ENCODE measurements around the gene RHBDF2. TPM values are rescaled to one million over a fixed set of nuclear protein-coding genes. Genes with fewer than 3 reads are reported as not detected.

RHBDF2 gene
- total RNA-seq, 1 experiment from 2014 or later = 22.8 TPM

GRCh38 chr17:76484228-76484725, 16.9 kb downstream of the RHBDF2 start:
- no peak for DNase-seq (ENCODE audit: low read depth)

GRCh38 chr17:76481071-76481655, 20.1 kb downstream of the RHBDF2 start:
- DNase-seq (ENCODE audit: low read depth) = no peak

GRCh38 chr17:76480632-76481031, 20.6 kb downstream of the RHBDF2 start:
- DNase-seq (ENCODE audit: low read depth) = no peak

- no peak for DNase-seq (ENCODE audit: low read depth)
Measured at GRCh38 chr17:76479515-76480060, 21.6 kb downstream of the RHBDF2 start.

GRCh38 chr17:76478730-76479514, 22.3 kb downstream of the RHBDF2 start:
- no peak for DNase-seq (ENCODE audit: low read depth)

GRCh38 chr17:76478097-76478496, 23.1 kb downstream of the RHBDF2 start:
- no peak for DNase-seq (ENCODE audit: low read depth)

GRCh38 chr17:76477576-76477975, 23.6 kb downstream of the RHBDF2 start:
- no peak for DNase-seq (ENCODE audit: low read depth)

- DNase-seq (ENCODE audit: low read depth) = no peak
Measured at GRCh38 chr17:76476736-76477135, 24.5 kb downstream of the RHBDF2 start.

GRCh38 chr17:76475302-76475701, 25.9 kb downstream of the RHBDF2 start:
- no peak for DNase-seq (ENCODE audit: low read depth)

- DNase-seq (ENCODE audit: low read depth) = no peak
Measured at GRCh38 chr17:76474894-76475293, 26.3 kb downstream of the RHBDF2 start.

GRCh38 chr17:76474238-76474637, 27.0 kb downstream of the RHBDF2 start:
- DNase-seq (ENCODE audit: low read depth) = no peak

GRCh38 chr17:76473541-76473985, 27.7 kb downstream of the RHBDF2 start:
- no peak for DNase-seq (ENCODE audit: low read depth)

- no peak for DNase-seq (ENCODE audit: low read depth)
Measured at GRCh38 chr17:76472726-76473125, 28.5 kb downstream of the RHBDF2 start.

- no peak for DNase-seq (ENCODE audit: low read depth)
Measured at GRCh38 chr17:76472258-76472645, 29.0 kb downstream of the RHBDF2 start.

GRCh38 chr17:76471498-76472257, 29.5 kb downstream of the RHBDF2 start:
- DNase-seq (ENCODE audit: low read depth) = no peak

GRCh38 chr17:76469991-76470739, 31.1 kb downstream of the RHBDF2 start:
- no peak for DNase-seq (ENCODE audit: low read depth)

- no peak for DNase-seq (ENCODE audit: low read depth)
Measured at GRCh38 chr17:76469076-76469990, 31.9 kb downstream of the RHBDF2 start.

GRCh38 chr17:76468634-76469010, 32.6 kb downstream of the RHBDF2 start:
- DNase-seq (ENCODE audit: low read depth) = no peak

- no peak for DNase-seq (ENCODE audit: low read depth)
Measured at GRCh38 chr17:76467809-76468633, 33.2 kb downstream of the RHBDF2 start.

Data from HT1080 (cell line).